WTC11 (cell line): ENCODE measurements around the gene SHKBP1. TPM values are rescaled to one million over a fixed set of nuclear protein-coding genes. Genes with fewer than 3 reads are reported as not detected.

Experiments
- ATAC-seq: fragments of 200-7000 bp; cut with Tn5 transposase; 2 replicates; pipeline ENCODE4 v1.10.0; 2021; ENCODE audit warnings: mild to moderate bottlenecking, moderate library complexity
- CTCF ChIA-PET: fragments of 300-600 bp; sonication (Branson Sonifier 250); formaldehyde crosslinking; loops from one replicate; lab custom pipeline; 2021; ENCODE audit warnings: antibody characterized with exemption; lab: Charles Lee
- POLR2A ChIA-PET: fragments of 350-600 bp; sonication (Branson Sonifier 250); formaldehyde crosslinking; loops from one replicate; lab custom pipeline; 2021; ENCODE audit warnings: antibody characterized with exemption; lab: Charles Lee
- DNase-seq: peaks from one replicate; pipeline ENCODE4 v3.0.0; 2021; ENCODE audit warnings: low spot score
- H3K27ac Mint-ChIP-seq: 2 replicates; pipeline ENCODE4 v1.8.0; 2021; ENCODE audit warnings: mixed read lengths
- H3K27me3 Mint-ChIP-seq: 2 replicates; pipeline ENCODE4 v1.8.0; 2021; ENCODE audit warnings: low read depth, mild to moderate bottlenecking, moderate library complexity, mixed read lengths
- H3K36me3 Mint-ChIP-seq: 2 replicates; pipeline ENCODE4 v1.8.0; 2021; ENCODE audit warnings: mixed read lengths
- H3K4me1 Mint-ChIP-seq: 2 replicates; pipeline ENCODE4 v1.8.0; 2022; ENCODE audit warnings: mixed read lengths
- H3K4me3 Mint-ChIP-seq: 2 replicates; pipeline ENCODE4 v1.8.0; 2021; ENCODE audit warnings: mild to moderate bottlenecking, moderate library complexity, mixed read lengths
- H3K9me3 Mint-ChIP-seq: 2 replicates; pipeline ENCODE4 v1.8.0; 2021; ENCODE audit warnings: mixed read lengths
- CDX4 ChIP-seq: fragments of 250-450 bp; sonication (Bioruptor Pico); IDR thresholded peaks from 2 replicates; pipeline ENCODE4 v1.9.0; 2021; ENCODE audit warnings: moderate library complexity, mild to moderate bottlenecking, inconsistent platforms, borderline replicate concordance
- CREB1 ChIP-seq: sonication (generic); formaldehyde crosslinking; IDR thresholded peaks from 2 replicates; pipeline ENCODE4 v1.8.0; 2023; ENCODE audit warnings: mild to moderate bottlenecking, missing genetic modification reagents
- ETV6 ChIP-seq: sonication (generic); formaldehyde crosslinking; IDR thresholded peaks from 2 replicates; pipeline ENCODE4 v1.8.1; 2022; ENCODE audit warnings: mild to moderate bottlenecking, missing genetic modification reagents
- FOXP1 ChIP-seq: sonication (generic); formaldehyde crosslinking; IDR thresholded peaks from 2 replicates; pipeline ENCODE4 v1.8.0; 2022; ENCODE audit warnings: missing genetic modification reagents, mild to moderate bottlenecking, moderate library complexity, borderline replicate concordance
- FOXP4 ChIP-seq: sonication (generic); formaldehyde crosslinking; IDR thresholded peaks from 2 replicates; pipeline ENCODE4 v1.8.0; 2022; ENCODE audit warnings: mild to moderate bottlenecking, missing genetic modification reagents
- GRHL2 ChIP-seq: fragments of 250-450 bp; sonication (Bioruptor Pico); IDR thresholded peaks from 2 replicates; pipeline ENCODE4 v1.8.0; 2022; ENCODE audit warnings: mild to moderate bottlenecking, moderate library complexity; ENCODE audit not compliant: insufficient replicate concordance, severe bottlenecking
- MAX ChIP-seq: sonication (generic); formaldehyde crosslinking; IDR thresholded peaks from 2 replicates; pipeline ENCODE4 v1.8.0; 2022; ENCODE audit warnings: mild to moderate bottlenecking, missing genetic modification reagents
- MXD4 ChIP-seq: fragments of 250-450 bp; sonication (Bioruptor Pico); IDR thresholded peaks from 2 replicates; pipeline ENCODE4 v1.8.0; 2021; ENCODE audit warnings: mild to moderate bottlenecking, moderate library complexity, borderline replicate concordance
- NR1H2 ChIP-seq: sonication (generic); formaldehyde crosslinking; IDR thresholded peaks from 2 replicates; pipeline ENCODE4 v1.9.0; 2021; ENCODE audit warnings: mild to moderate bottlenecking, moderate library complexity, missing genetic modification reagents
- NR3C1 ChIP-seq: sonication (generic); formaldehyde crosslinking; conservative IDR thresholded peaks from 2 replicates; pipeline ENCODE4 v1.8.1; 2023; ENCODE audit warnings: low read depth, mild to moderate bottlenecking, missing genetic modification reagents
- PREB ChIP-seq: sonication (generic); formaldehyde crosslinking; IDR thresholded peaks from 2 replicates; pipeline ENCODE4 v1.8.1; 2022; ENCODE audit warnings: mild to moderate bottlenecking, missing genetic modification reagents, moderate library complexity, borderline replicate concordance
- SOX15 ChIP-seq: fragments of 250-450 bp; sonication (Bioruptor Pico); IDR thresholded peaks from 2 replicates; pipeline ENCODE4 v1.9.0; 2021; ENCODE audit warnings: mild to moderate bottlenecking
- SP1 ChIP-seq: sonication (generic); formaldehyde crosslinking; conservative IDR thresholded peaks from 2 replicates; pipeline ENCODE4 v1.8.1; 2022; ENCODE audit warnings: missing genetic modification reagents
- USF1 ChIP-seq: sonication (generic); formaldehyde crosslinking; IDR thresholded peaks from 2 replicates; pipeline ENCODE4 v1.8.0; 2022; ENCODE audit warnings: mild to moderate bottlenecking, missing genetic modification reagents
- USF2 ChIP-seq: sonication (generic); formaldehyde crosslinking; IDR thresholded peaks from 2 replicates; pipeline ENCODE4 v1.8.1; 2023; ENCODE audit warnings: mild to moderate bottlenecking, missing genetic modification reagents, moderate library complexity
- ZBTB21 ChIP-seq: sonication (generic); formaldehyde crosslinking; IDR thresholded peaks from 2 replicates; pipeline ENCODE4 v1.8.1; 2023; ENCODE audit warnings: mild to moderate bottlenecking, missing genetic modification reagents, borderline replicate concordance
- ZBTB43 ChIP-seq: sonication (generic); formaldehyde crosslinking; IDR thresholded peaks from 2 replicates; pipeline ENCODE4 v1.8.1; 2023; ENCODE audit warnings: mild to moderate bottlenecking, missing genetic modification reagents
- ZNF423 ChIP-seq: fragments of 250-450 bp; sonication (Bioruptor Pico); IDR thresholded peaks from 2 replicates; pipeline ENCODE4 v2.1.2; 2022; ENCODE audit warnings: mild to moderate bottlenecking, moderate library complexity
- ZNF425 ChIP-seq: fragments of 250-450 bp; sonication (Bioruptor Pico); conservative IDR thresholded peaks from 2 replicates; pipeline ENCODE4 v1.9.0; 2021; ENCODE audit warnings: mild to moderate bottlenecking
- ZNF671 ChIP-seq: fragments of 250-450 bp; sonication (Bioruptor Pico); IDR thresholded peaks from 2 replicates; pipeline ENCODE4 v1.8.0; 2021; ENCODE audit warnings: mild to moderate bottlenecking
- total RNA-seq: library from RNA; stranded (reverse); gene quantifications from 3 replicates; pipeline ENCODE4 v1.2.3, GENCODE V29; 2021

Gene SHKBP1
- total RNA-seq, 1 experiment from 2014 or later: 71.7 TPM

- no peak for TF ChIP-seq ZBTB43 (CRISPR knock-in tag)
Observed at GRCh38 chr19:40619333-40620160, 42.9 kb downstream of the SHKBP1 start (continued).

GRCh38 chr19:40620161-40620485, 43.5 kb downstream of the SHKBP1 start:
- ChIA-PET POLR2A (interaction anchor here (0.6 to 0.8 kb wide), 3 partner anchors 14 to 1804 kb away, joined by 3 read pairs; no protein-coding TSS in a partner anchor), CTCF (interaction anchor here (0.7 to 1.2 kb wide), 3 partner anchors 15 to 701 kb away, joined by 3 to 5 read pairs (median 3); no protein-coding TSS in a partner anchor)
- no peak overlapping the region for H3K4me3 Mint-ChIP-seq
- peaks cover 38% of the 10 kb centered on the region for H3K36me3 Mint-ChIP-seq
- H3K27me3 Mint-ChIP-seq: peaks cover 4% of the 10 kb centered on the region
- TF ChIP-seq ZBTB43 (CRISPR knock-in tag): no peak
- TF ChIP-seq MXD4 (CRISPR knock-in tag): no peak
- no peak for TF ChIP-seq ETV6 (CRISPR knock-in tag)
- no peak for TF ChIP-seq ZNF671 (CRISPR knock-in tag)
- no peak for TF ChIP-seq NR3C1 (CRISPR knock-in tag)
- no peak for TF ChIP-seq ZNF423 (CRISPR knock-in tag)
- no peak for TF ChIP-seq ZNF425 (CRISPR knock-in tag)
- no peak for TF ChIP-seq SP1 (CRISPR knock-in tag)
- no peak for TF ChIP-seq FOXP1 (CRISPR knock-in tag)
- no peak for TF ChIP-seq GRHL2 (CRISPR knock-in tag)
- no peak for TF ChIP-seq FOXP4 (CRISPR knock-in tag)
- TF ChIP-seq SOX15 (CRISPR knock-in tag): no peak
- TF ChIP-seq ZBTB21 (CRISPR knock-in tag): no peak
- TF ChIP-seq CREB1: no peak
- TF ChIP-seq NR1H2 (CRISPR knock-in tag): no peak
- no peak for TF ChIP-seq PREB (CRISPR knock-in tag)
- TF ChIP-seq USF1 (CRISPR knock-in tag): no peak
- TF ChIP-seq USF2 (CRISPR knock-in tag): no peak
- no peak for TF ChIP-seq MAX (CRISPR knock-in tag)
- TF ChIP-seq CDX4 (CRISPR knock-in tag): no peak
- DNase-seq: no peak
- peaks cover 21% of the 10 kb centered on the region for H3K4me1 Mint-ChIP-seq
- no peak for ATAC-seq
- no peaks in the 10 kb centered on the region for H3K9me3 Mint-ChIP-seq
- no peak overlapping the region for H3K27ac Mint-ChIP-seq
